GM19372 (cell line): ENCODE results near the gene TSC22D1.
"Not testable (repeated sequence)": the region's sequence is repeated elsewhere in the genome, so short reads cannot be mapped to it uniquely, and the experiment has no call there.

Experiments used
- ATAC-seq: cut with Tn5 transposase; IDR thresholded peaks from one replicate; pipeline ENCODE4 v1.9.1; 2021; ENCODE audit warnings: mild to moderate bottlenecking, low read depth, moderate library complexity; ENCODE audit not compliant: unreplicated experiment

TSC22D1 gene

GRCh38 chr13:44573790-44574465, 2.2 kb downstream of the TSC22D1 start:
- ATAC-seq = no peak

GRCh38 chr13:44573071-44573470, 3.1 kb downstream of the TSC22D1 start:
- no peak for ATAC-seq

- no peak for ATAC-seq
Measured at GRCh38 chr13:44566601-44567000, 9.5 kb downstream of the TSC22D1 start.

- no peak for ATAC-seq
Measured at GRCh38 chr13:44565881-44566280, 10.2 kb downstream of the TSC22D1 start.

- no peak for ATAC-seq
Measured at GRCh38 chr13:44564936-44565335, 11.2 kb downstream of the TSC22D1 start.

- not testable (repeated sequence) for ATAC-seq
Measured at GRCh38 chr13:44562853-44563252, 13.3 kb downstream of the TSC22D1 start.

- no peak for ATAC-seq
Measured at GRCh38 chr13:44561351-44561750, 14.8 kb downstream of the TSC22D1 start.

GRCh38 chr13:44557986-44558385, 18.1 kb downstream of the TSC22D1 start:
- ATAC-seq = no peak

GRCh38 chr13:44555207-44555606, 20.9 kb downstream of the TSC22D1 start:
- no peak for ATAC-seq

GRCh38 chr13:44549476-44549875, 26.7 kb downstream of the TSC22D1 start:
- ATAC-seq = no peak

GRCh38 chr13:44546164-44546563, 30.0 kb downstream of the TSC22D1 start:
- ATAC-seq = no peak

GRCh38 chr13:44543369-44543768, 32.8 kb downstream of the TSC22D1 start:
- no peak for ATAC-seq

GRCh38 chr13:44542361-44542760, 33.8 kb downstream of the TSC22D1 start:
- no peak for ATAC-seq

- no peak for ATAC-seq
Measured at GRCh38 chr13:44541601-44542000, 34.5 kb downstream of the TSC22D1 start.

GRCh38 chr13:44540761-44541434, 35.2 kb downstream of the TSC22D1 start:
- no peak for ATAC-seq

- ATAC-seq = no peak
Measured at GRCh38 chr13:44537248-44537647, 38.9 kb downstream of the TSC22D1 start.

- no peak for ATAC-seq
Measured at GRCh38 chr13:44523146-44524015, 52.7 kb downstream of the TSC22D1 start.

- ATAC-seq = no peak
Measured at GRCh38 chr13:44519642-44520041, 56.5 kb downstream of the TSC22D1 start.

GRCh38 chr13:44516771-44517170, 59.4 kb downstream of the TSC22D1 start:
- ATAC-seq = no peak

GRCh38 chr13:44514278-44514677, 61.9 kb downstream of the TSC22D1 start:
- ATAC-seq = no peak

- ATAC-seq = not testable (repeated sequence)
Measured at GRCh38 chr13:44509853-44510252, 66.3 kb downstream of the TSC22D1 start.
